OCI-LY3 (cell line): ENCODE data around the gene H2AZ2.

Experiments used
- H2AFZ ChIP-seq: fragments of 200-600, 300-600 bp; shearing (Covaris generic); 2 replicates; pipeline ENCODE4 v1.6.0; 2014; ENCODE audit warnings: antibody characterized with exemption, low read depth, low read length
- H3K27ac ChIP-seq: fragments of 200-600, 300-600 bp; sonication (generic); 2 replicates; pipeline ENCODE4 v1.5.1; 2014; ENCODE audit warnings: mild to moderate bottlenecking, low read length, moderate library complexity, mixed read lengths
- H3K27me3 ChIP-seq: fragments of 200-600, 300-600 bp; sonication (generic); 2 replicates; pipeline ENCODE4 v1.6.1; 2014; ENCODE audit warnings: low read depth, low read length, mixed read lengths
- H3K36me3 ChIP-seq: fragments of 200-600, 300-600 bp; sonication (generic); replicated peaks from 2 replicates; pipeline ENCODE3; 2014; ENCODE audit warnings: low read depth, low read length, mixed read lengths
- H3K4me1 ChIP-seq: fragments of 300-600, 200-600 bp; sonication (generic); 2 replicates; pipeline ENCODE4 v1.6.1; 2014; ENCODE audit warnings: low read length, mixed read lengths
- H3K4me2 ChIP-seq: fragments of 200-600, 300-600 bp; sonication (generic); 2 replicates; pipeline ENCODE4 v1.6.1; 2014; ENCODE audit warnings: low read length, mixed read lengths
- H3K4me3 ChIP-seq: fragments of 300-600, 200-600 bp; sonication (generic); 2 replicates; pipeline ENCODE4 v1.5.1; 2014; ENCODE audit warnings: antibody characterized with exemption, mild to moderate bottlenecking, low read length, moderate library complexity
- H3K79me2 ChIP-seq: fragments of 300-600, 200-600 bp; shearing (Covaris generic); 2 replicates; pipeline ENCODE4 v1.6.1; 2014; ENCODE audit warnings: mild to moderate bottlenecking, low read length, mixed read lengths
- H3K9ac ChIP-seq: fragments of 300-600, 200-600 bp; shearing (Covaris generic); 2 replicates; pipeline ENCODE4 v1.6.0; 2014; ENCODE audit warnings: mild to moderate bottlenecking, low read length, moderate library complexity
- H3K9me3 ChIP-seq: fragments of 200-600, 300-600 bp; shearing (Covaris generic); 2 replicates; pipeline ENCODE4 v1.6.1; 2014; ENCODE audit warnings: low read length, mixed read lengths; ENCODE audit not compliant: insufficient read depth
- H4K20me1 ChIP-seq: fragments of 200-600, 300-600 bp; sonication (generic); 2 replicates; pipeline ENCODE4 v1.6.1; 2016; ENCODE audit warnings: low read length, mixed read lengths; ENCODE audit not compliant: insufficient read depth
- CTCF ChIP-seq: fragments of 200-600, 300-600 bp; sonication (generic); IDR thresholded peaks from 2 replicates; pipeline ENCODE4 v1.5.1; 2014; ENCODE audit warnings: antibody characterized with exemption, low read length, low read depth
- EZH2phosphoT487 ChIP-seq: fragments of 200-600 bp; shearing (Covaris generic); IDR thresholded peaks from 2 replicates; pipeline ENCODE4 v1.6.1; 2018; ENCODE audit warnings: antibody characterized with exemption, mixed run types, low read depth

Gene H2AZ2

GRCh38 chr7:44819292-44819691 is 28.6 kb downstream of the H2AZ2 start:
- Histone ChIP-seq H3K27me3 (no peaks in the 10 kb centered on the region), H3K9me3 (no peaks in the 10 kb centered on the region), H3K4me3 (no peak overlapping the region), H3K36me3 (no peaks in the 10 kb centered on the region), H2AFZ (no peak overlapping the region), H3K79me2 (no peaks in the 10 kb centered on the region), H3K9ac (no peak overlapping the region), H3K27ac (no peak overlapping the region), H3K4me2 (no peak overlapping the region), H3K4me1 (no peaks in the 10 kb centered on the region), H4K20me1 (0 out of 2 replicates have a peak, but pooled peaks cover under 1% of the 10 kb centered on the region)
- TF ChIP-seq CTCF, result no peak
- TF ChIP-seq EZH2phosphoT487, result no peak

GRCh38 chr7:44814919-44815318 is 33.0 kb downstream of the H2AZ2 start:
- H3K27me3 ChIP-seq, result no peaks in the 10 kb centered on the region
- H3K79me2 ChIP-seq, result no peaks in the 10 kb centered on the region
- H4K20me1 ChIP-seq, result no peaks in the 10 kb centered on the region
- no peak overlapping the region for H3K4me2 ChIP-seq
- H2AFZ ChIP-seq, result no peak overlapping the region
- no peak overlapping the region for H3K27ac ChIP-seq
- peaks cover 4% of the 10 kb centered on the region for H3K4me1 ChIP-seq
- no peak overlapping the region for H3K4me3 ChIP-seq
- H3K36me3 ChIP-seq, result no peaks in the 10 kb centered on the region
- peak; percentile 29 for TF ChIP-seq CTCF
- TF ChIP-seq EZH2phosphoT487, result no peak
- H3K9me3 ChIP-seq, result no peaks in the 10 kb centered on the region
- no peak overlapping the region for H3K9ac ChIP-seq

GRCh38 chr7:44811571-44811970 is 36.3 kb downstream of the H2AZ2 start:
- Histone ChIP-seq H3K4me1 (peaks cover 4% of the 10 kb centered on the region), H3K27ac (no peak overlapping the region), H2AFZ (no peak overlapping the region), H3K9ac (no peak overlapping the region), H3K36me3 (no peaks in the 10 kb centered on the region), H3K79me2 (no peaks in the 10 kb centered on the region), H3K27me3 (no peaks in the 10 kb centered on the region), H4K20me1 (no peaks in the 10 kb centered on the region), H3K9me3 (no peaks in the 10 kb centered on the region), H3K4me2 (no peak overlapping the region), H3K4me3 (no peak overlapping the region)
- TF ChIP-seq CTCF, result no peak
- no peak for TF ChIP-seq EZH2phosphoT487

- Histone ChIP-seq H3K9ac (no peak overlapping the region), H3K27ac (no peak overlapping the region), H3K4me2 (no peak overlapping the region)
Observed at GRCh38 chr7:44811093-44811492, 36.8 kb downstream of the H2AZ2 start.

More at GRCh38 chr7:44811093-44811492, 36.8 kb downstream of the H2AZ2 start:
- Histone ChIP-seq H3K36me3 (no peaks in the 10 kb centered on the region), H3K4me1 (peaks cover 4% of the 10 kb centered on the region), H4K20me1 (no peaks in the 10 kb centered on the region), H3K9me3 (no peaks in the 10 kb centered on the region), H3K4me3 (no peak overlapping the region), H2AFZ (no peak overlapping the region), H3K27me3 (no peaks in the 10 kb centered on the region), H3K79me2 (no peaks in the 10 kb centered on the region)
- no peak for TF ChIP-seq EZH2phosphoT487
- no peak for TF ChIP-seq CTCF
